ENCODE results near the gene RNF6. TPM values are rescaled to one million over a fixed set of nuclear protein-coding genes. Genes with fewer than 3 reads are reported as not detected.
"Not testable (repeated sequence)": the region's sequence is repeated elsewhere in the genome, so short reads cannot be mapped to it uniquely, and the experiment has no call there.

Gene RNF6
- total RNA-seq, 2 donors from 2014 or later = 18.1 to 20.4 TPM

DNA sequence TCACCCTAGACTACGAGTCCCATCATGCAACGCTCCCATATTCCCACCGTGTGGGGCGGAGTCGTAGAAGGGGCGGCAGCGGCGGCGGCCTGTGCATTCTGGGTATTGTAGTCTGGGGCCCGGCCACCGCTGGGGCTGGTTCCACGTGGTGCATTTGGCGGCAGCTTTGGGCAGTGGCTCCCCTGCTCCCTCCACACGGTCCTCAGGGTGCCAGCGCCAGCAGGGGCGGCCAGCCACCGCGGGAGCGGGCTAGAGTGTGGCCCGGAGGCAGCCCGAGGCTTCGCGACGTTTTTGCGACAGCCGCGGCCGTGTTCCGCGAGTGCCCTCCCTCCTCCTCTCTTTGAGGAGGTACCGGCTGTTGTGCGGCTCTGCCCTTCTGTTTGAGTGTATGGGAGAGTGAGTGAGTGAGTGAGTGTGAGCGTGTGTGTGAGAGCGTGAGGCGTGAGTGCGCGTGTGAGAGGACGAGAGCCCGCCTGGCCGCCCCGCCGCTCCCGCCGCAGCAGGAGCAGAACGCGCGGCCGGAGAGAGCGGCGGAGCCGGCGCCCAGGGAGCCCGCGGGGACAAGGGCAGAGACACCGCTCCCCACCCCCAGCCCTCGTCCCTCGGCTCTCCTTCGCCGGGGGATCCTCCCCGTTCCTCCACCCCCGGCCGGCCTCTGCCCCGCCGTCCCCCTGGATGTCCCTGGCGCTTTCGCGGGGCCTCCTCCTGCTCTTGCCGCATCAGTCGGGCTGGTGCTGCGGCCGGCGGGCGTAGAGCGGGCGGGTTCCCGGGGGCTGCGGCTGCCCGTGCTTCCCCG lies 31.9 kb upstream of the RNF6 start, which contains the start of gene CDK8:
Gene CDK8, plus strand, starts transcription at position 343 of the 796 bp plus-strand sequence. CDS start 513 bp downstream, outside the sequence.
- 0% methylated on average over 16 to 78 of the region's 79 CpGs for WGBS, 2 experiments (ENCODE audit: insufficient coverage in 1 of 2, insufficient read length in 1 of 2)
- peak within 1 kb of the TSS; percentile 85 for H3K27ac Mint-ChIP-seq
- peaks cover 15% of the 10 kb centered on the region for H3K27me3 ChIP-seq (ENCODE audit: control insufficient read depth, insufficient read depth, low read length, poor library complexity, severe bottlenecking)

DNA sequence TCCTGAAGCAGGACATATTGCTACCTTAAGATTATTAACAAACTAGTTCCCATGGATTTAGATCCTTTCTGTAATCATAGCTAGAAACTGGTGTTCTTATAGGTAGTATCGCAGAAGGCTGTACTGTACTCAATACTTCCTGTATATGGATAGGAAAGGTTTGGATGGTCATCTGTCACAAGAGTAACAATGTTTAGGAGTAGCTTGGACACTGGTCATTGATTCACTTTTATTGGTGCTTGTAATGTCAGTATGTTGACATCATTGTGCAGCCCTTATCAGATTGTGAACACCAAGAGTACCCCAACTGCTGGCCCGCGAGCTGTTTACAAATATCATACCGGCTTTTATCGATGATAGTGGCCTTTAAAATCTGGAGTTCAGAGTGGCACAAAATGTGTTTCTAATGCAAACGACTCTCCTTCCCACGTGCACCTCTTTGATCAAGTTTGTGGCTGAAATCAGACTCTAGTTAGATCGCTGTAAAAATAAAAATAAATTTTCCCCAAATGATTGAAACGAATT lies 31.2 kb upstream of the RNF6 start:
- H3K27me3 Mint-ChIP-seq (ENCODE audit: insufficient read depth) = no peaks in the 10 kb centered on the region
- TF ChIP-seq, protein P1, sequence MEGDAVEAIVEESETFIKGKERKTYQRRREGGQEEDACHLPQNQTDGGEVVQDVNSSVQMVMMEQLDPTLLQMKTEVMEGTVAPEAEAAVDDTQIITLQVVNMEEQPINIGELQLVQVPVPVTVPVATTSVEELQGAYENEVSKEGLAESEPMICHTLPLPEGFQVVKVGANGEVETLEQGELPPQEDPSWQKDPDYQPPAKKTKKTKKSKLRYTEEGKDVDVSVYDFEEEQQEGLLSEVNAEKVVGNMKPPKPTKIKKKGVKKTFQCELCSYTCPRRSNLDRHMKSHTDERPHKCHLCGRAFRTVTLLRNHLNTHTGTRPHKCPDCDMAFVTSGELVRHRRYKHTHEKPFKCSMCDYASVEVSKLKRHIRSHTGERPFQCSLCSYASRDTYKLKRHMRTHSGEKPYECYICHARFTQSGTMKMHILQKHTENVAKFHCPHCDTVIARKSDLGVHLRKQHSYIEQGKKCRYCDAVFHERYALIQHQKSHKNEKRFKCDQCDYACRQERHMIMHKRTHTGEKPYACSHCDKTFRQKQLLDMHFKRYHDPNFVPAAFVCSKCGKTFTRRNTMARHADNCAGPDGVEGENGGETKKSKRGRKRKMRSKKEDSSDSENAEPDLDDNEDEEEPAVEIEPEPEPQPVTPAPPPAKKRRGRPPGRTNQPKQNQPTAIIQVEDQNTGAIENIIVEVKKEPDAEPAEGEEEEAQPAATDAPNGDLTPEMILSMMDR (conservative IDR thresholded peaks at IDR 0.05) = no peak
- H3K27ac Mint-ChIP-seq = no peak overlapping the region
- peaks cover 15% of the 10 kb centered on the region for H3K27me3 ChIP-seq (ENCODE audit: control insufficient read depth, insufficient read depth, low read length, poor library complexity, severe bottlenecking)
- no peak for DNase-seq
- H3K4me1 Mint-ChIP-seq = peaks cover 29% of the 10 kb centered on the region
- peak overlapping the region; percentile 80 for H3K4me3 Mint-ChIP-seq
- H3K4me1 ChIP-seq (ENCODE audit: control insufficient read depth, insufficient read depth, low read length) = peaks cover 6% of the 10 kb centered on the region
- H3K9me3 ChIP-seq (ENCODE audit: control insufficient read depth, low read length) = no peaks in the 10 kb centered on the region
- H3K9me3 Mint-ChIP-seq = no peaks in the 10 kb centered on the region
- 50 to 65% methylated on average over 6 to 9 of the region's 9 CpGs for WGBS, 2 experiments (ENCODE audit: insufficient coverage in 1 of 2, insufficient read length in 1 of 2)
- no peaks in the 10 kb centered on the region for H3K36me3 Mint-ChIP-seq (ENCODE audit: low read depth)
- no peak overlapping the region for H3K27ac ChIP-seq (ENCODE audit: low read depth, low read length)
- no peak overlapping the region for H3K9ac ChIP-seq (ENCODE audit: extremely low read depth, low read length, poor library complexity, severe bottlenecking)
- no peaks in the 10 kb centered on the region for H3K36me3 ChIP-seq (ENCODE audit: control insufficient read depth, insufficient read depth, low read length)
- H3K4me3 ChIP-seq (ENCODE audit: low read length) = peak overlapping the region; percentile 90

More for the DNA sequence above, 31.9 kb upstream of the RNF6 start, which contains the start of gene CDK8:
- no peaks in the 10 kb centered on the region for H3K27me3 Mint-ChIP-seq (ENCODE audit: insufficient read depth)
- no peaks in the 10 kb centered on the region for H3K9me3 Mint-ChIP-seq
- Histone ChIP-seq H3K4me1 (ENCODE audit: control insufficient read depth, insufficient read depth, low read length) (peaks cover 6% of the 10 kb centered on the region), H3K36me3 (ENCODE audit: control insufficient read depth, insufficient read depth, low read length) (no peaks in the 10 kb centered on the region), H3K9me3 (ENCODE audit: control insufficient read depth, low read length) (no peaks in the 10 kb centered on the region), H3K27ac (ENCODE audit: low read depth, low read length) (peak within 1 kb of the TSS; percentile 78), H3K4me3 (ENCODE audit: low read length) (peak within 1 kb of the TSS; percentile 90), H3K9ac (ENCODE audit: extremely low read depth, low read length, poor library complexity, severe bottlenecking) (peak within 1 kb of the TSS; percentile 72)
- peak within 1 kb of the TSS; percentile 80 for H3K4me3 Mint-ChIP-seq
- peak; percentile 95 for DNase-seq
- no peaks in the 10 kb centered on the region for H3K36me3 Mint-ChIP-seq (ENCODE audit: low read depth)
- peaks cover 29% of the 10 kb centered on the region for H3K4me1 Mint-ChIP-seq
- TF ChIP-seq, protein P1 (conservative IDR thresholded peaks at IDR 0.05) = no peak

- not testable (repeated sequence) for H3K27ac Mint-ChIP-seq; H3K27ac ChIP-seq (ENCODE audit: low read depth, low read length); H3K27me3 Mint-ChIP-seq (ENCODE audit: insufficient read depth); H3K4me3 ChIP-seq (ENCODE audit: low read length); H3K9me3 ChIP-seq (ENCODE audit: control insufficient read depth, low read length); H3K9me3 Mint-ChIP-seq; H3K36me3 Mint-ChIP-seq (ENCODE audit: low read depth); H3K4me3 Mint-ChIP-seq; DNase-seq; H3K9ac ChIP-seq (ENCODE audit: extremely low read depth, low read length, poor library complexity, severe bottlenecking); H3K36me3 ChIP-seq (ENCODE audit: control insufficient read depth, insufficient read depth, low read length)
- Histone ChIP-seq H3K27me3 (ENCODE audit: control insufficient read depth, insufficient read depth, low read length, poor library complexity, severe bottlenecking) (peaks cover 15% of the 10 kb centered on the region), H3K4me1 (ENCODE audit: control insufficient read depth, insufficient read depth, low read length) (peaks cover 13% of the 10 kb centered on the region)
- H3K4me1 Mint-ChIP-seq = peaks cover 20% of the 10 kb centered on the region
- 84% methylated on average over 4 of the region's 4 CpGs; no CpG with 5 or more reads in 1 of the 2 experiments for WGBS, 2 experiments (ENCODE audit: insufficient coverage in 1 of 2, insufficient read length in 1 of 2)
These were observed 29.9 kb upstream of the RNF6 start for GRCh38 chr13:26252006-26252405.

Data from endodermal cell (in vitro differentiated cells).